Activated CD8-positive, alpha-beta memory T cell treated with anti-CD3 and anti-CD28 coated beads for 48 hours (primary cell): Measurements from ENCODE around the gene TRDN.
"Not testable (repeated sequence)": the region's sequence is repeated elsewhere in the genome, so short reads cannot be mapped to it uniquely, and the experiment has no call there.

ENCODE experiments used
- DNase-seq, 3 experiments: peaks; one replicate each; pipeline ENCODE4 v3.0.0-alpha.2; 2020; ENCODE audit warnings: low read depth in 2 of 3, low spot score in 2 of 3

The TRDN gene

GRCh38 chr6:123632641-123633040 is 4.1 kb downstream of the TRDN start:
- no peak for DNase-seq

- DNase-seq, result no peak
Observed at GRCh38 chr6:123629258-123629941, 7.3 kb downstream of the TRDN start.

- DNase-seq, result no peak
Observed at GRCh38 chr6:123625696-123626095, 11.1 kb downstream of the TRDN start.

DNA sequence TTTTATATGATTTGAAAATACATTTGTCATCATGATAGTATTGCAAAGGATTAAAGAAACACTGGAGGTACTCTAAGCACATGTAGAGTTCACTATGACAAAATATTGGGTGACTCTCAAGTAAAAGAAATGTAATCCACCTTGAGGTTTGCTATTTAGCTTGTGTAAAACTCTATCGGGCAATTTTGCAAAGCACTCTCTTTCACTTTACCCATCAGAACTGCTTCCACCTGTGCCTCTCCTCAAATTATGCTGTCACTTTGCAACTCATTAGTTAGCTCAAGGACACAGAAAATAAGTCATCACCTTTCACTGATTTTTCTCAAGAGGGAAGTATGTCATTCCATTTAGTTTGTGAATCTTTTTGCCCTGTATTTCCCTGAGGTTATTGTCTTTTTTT is 14.0 kb downstream of the TRDN start:
- DNase-seq, result no peak

GRCh38 chr6:123619156-123619555 is 17.6 kb downstream of the TRDN start:
- no peak for DNase-seq

DNA sequence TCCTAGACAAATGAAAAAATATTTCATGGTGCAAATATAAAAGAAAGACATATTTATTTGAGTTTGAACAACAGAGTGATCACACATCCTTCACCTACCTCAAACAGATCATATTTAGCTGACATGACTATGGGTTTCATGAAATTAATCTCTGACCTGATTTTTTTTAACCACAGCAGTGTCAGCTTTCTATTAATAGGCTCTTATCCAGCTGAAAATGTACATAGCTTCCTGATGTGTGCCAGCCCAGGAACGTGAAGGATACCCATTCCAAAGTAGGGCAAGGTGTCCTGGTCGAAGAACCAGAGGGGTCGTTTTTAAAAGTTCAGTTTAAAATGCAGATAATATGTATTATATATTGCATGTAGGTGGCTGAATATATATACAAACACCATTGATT is 19.8 kb downstream of the TRDN start:
- DNase-seq, result no peak

DNA sequence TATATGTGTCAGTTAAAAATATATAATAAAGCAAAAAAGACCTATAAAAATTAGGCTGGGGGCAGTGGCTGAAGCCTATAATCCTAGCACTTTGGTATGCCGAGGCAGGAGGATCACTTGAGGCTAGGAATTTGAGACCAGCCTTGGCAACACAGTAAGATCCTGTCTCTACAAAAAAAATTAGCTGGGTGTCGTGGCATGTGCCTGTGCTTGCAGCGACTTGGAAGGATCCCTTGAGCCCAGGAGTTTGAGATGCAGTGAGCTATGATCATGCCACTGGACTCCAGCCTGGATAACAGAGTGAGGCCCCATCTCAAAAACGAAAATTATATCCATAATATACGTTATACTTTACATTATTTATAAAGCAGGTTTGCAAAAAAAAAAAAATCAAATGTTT is 20.7 kb downstream of the TRDN start:
- DNase-seq, result no peak

- DNase-seq, result no peak
Observed at GRCh38 chr6:123610779-123611178, 26.0 kb downstream of the TRDN start.

GRCh38 chr6:123604067-123604466 is 32.7 kb downstream of the TRDN start:
- no peak for DNase-seq

DNA sequence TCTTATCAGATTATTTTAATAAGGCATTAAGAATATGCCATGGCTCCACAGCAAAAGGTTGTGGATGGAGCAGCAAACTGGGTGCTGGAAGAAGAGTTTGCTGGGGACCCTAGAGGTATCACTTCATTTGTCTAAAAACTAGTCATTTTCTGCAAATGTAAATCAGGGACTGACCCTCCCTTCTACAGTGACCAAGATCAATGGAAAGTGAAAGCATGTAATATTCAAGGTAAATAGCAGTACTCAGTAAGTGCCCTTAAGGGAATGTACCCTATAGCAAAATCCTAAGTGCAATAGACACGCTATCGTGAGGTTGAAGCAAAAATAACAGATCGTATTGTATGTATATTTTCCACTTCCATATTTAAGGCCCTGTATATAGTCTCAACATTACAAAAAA is 38.7 kb downstream of the TRDN start:
- DNase-seq, result no peak

DNA sequence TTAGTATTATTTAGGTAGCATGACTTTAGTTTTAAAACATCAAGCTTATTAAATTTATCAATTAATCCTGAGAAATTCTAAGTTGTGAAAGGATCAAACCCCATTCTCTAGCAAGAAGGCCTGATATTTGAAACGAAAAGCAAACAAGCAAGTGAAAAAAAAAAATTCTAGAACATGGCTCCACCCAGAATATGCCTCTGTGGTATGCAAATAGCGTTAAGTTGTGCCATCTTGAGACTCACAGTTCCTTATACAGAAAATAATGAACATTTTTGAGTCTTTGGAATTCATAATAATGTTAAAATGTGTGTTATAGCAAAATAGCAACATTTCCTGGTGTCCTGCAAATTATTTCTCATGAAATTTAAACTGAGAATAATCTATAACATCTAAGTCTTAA is 42.0 kb downstream of the TRDN start:
- no peak for DNase-seq

DNA sequence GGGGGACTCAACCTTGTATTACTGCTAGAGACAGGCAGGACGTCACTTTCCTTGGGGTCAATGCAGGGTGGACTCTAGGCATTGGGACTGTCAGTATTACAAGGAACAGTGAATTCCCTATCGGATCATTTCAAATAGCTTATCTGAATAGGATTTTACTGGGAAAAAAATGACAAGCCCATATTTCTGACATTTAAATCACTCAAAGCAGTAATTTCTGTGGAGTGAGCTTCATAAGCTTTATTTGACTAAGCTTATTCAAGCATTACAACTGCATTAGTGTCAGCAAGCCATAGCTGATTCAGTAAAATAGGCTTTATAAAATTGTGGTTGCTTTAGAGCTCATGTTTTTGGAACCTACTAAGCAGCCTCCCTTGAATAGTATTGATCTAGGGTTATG is 44.3 kb downstream of the TRDN start:
- DNase-seq, result no peak

DNA sequence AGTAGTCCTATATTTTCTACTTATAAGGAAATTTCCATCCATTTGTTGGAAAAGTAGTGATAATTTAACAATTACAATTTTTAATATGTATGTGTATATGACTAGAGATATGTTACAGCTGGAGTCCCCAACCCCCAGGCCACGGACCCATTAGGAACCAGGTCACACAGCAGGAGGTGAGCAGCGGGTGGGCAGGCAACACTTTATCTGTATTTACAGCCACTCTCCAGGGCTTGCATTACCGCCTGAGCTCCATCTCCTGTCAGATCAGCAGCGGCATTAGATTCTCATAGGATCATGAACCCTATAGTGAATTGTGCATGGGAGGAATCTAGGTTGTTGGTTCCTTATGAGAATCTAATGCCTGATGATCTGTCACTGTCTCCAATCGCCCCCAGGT is 46.8 kb downstream of the TRDN start:
- DNase-seq, result no peak

DNA sequence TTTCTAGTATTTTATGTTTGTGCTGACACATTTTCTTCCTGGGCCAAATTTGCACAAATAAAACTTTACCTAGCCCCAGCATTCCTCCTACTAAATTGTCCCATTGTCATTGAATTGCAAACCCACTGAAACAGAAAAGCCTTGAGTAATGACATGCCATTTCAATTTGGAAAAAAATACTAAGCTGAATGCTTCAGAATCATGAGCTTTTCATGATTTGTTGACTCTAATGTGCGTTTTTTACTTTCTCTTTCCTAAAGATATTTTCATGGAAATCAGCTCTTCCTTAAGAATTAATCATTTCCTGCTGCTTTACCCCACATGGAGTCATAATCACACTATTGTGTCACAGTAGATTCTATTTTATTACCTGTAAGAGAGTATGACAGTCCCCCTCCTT is 47.4 kb downstream of the TRDN start:
- no peak for DNase-seq

DNA sequence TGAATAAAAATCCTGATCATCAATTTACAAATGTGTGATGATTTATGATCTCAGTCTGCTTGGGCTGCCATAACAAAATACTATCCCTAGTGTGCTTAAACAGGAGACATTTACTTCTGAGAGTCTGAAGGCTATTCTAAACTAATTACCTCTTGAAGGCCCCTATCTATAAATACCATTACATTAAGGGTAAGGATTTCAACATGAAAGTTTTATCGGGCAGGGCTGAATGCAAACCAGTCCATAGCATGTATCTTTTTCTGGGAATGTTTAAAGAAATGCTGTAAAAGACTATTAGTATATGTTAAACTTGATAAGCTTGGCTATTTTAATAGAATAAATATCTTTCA is 48.2 kb downstream of the TRDN start:
- DNase-seq, result no peak

GRCh38 chr6:123587838-123588545 is 48.8 kb downstream of the TRDN start:
- no peak for DNase-seq

GRCh38 chr6:123587407-123587806 is 49.3 kb downstream of the TRDN start:
- not testable (repeated sequence) for DNase-seq

- DNase-seq, result no peak
Observed at GRCh38 chr6:123580331-123580730, 56.4 kb downstream of the TRDN start.

GRCh38 chr6:123575188-123575587 is 61.6 kb downstream of the TRDN start:
- no peak for DNase-seq

- no peak for DNase-seq
Observed at GRCh38 chr6:123570813-123571684, 65.7 kb downstream of the TRDN start.

DNA sequence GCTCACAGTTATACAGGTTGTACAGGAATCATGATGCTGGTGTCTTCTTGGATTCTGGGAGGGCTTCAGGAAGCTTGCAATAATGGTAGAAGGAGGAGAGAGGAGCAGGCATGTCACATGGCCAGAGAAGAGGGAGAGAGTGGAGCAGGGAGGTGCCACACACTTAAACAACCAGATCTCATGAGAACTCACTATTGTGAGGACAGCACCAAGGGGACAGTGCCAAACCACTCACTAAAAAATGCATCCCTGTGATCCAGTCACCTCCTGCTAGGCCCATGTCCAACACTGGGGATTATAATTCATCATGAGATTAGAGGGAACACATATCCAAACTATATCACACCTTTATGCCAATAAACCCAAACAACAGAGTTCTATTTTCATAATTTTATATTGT is 67.2 kb downstream of the TRDN start:
- no peak for DNase-seq

GRCh38 chr6:123565529-123565928 is 71.2 kb downstream of the TRDN start:
- no peak for DNase-seq
